HepG2 (cell line): Measurements from ENCODE around the gene THRB. TPM values are rescaled to one million over a fixed set of nuclear protein-coding genes. Genes with fewer than 3 reads are reported as not detected.

Experiments used
- EHMT2 ChIP-seq: fragments of 200-600 bp; sonication (generic); IDR thresholded peaks from 2 replicates; pipeline ENCODE4 v1.7.0; 2017; ENCODE audit warnings: antibody characterized with exemption, low read depth, low read length, borderline replicate concordance
- FOSL1 ChIP-seq: sonication (generic); formaldehyde crosslinking; IDR thresholded peaks from 2 replicates; pipeline ENCODE4 v1.9.0; 2021; ENCODE audit warnings: missing genetic modification reagents, borderline replicate concordance
- HDAC2 ChIP-seq: sonication (generic); formaldehyde crosslinking; IDR thresholded peaks from 2 replicates; pipeline ENCODE4 v1.4.0; 2020; ENCODE audit warnings: missing genetic modification reagents
- HNF4A ChIP-seq: sonication (generic); formaldehyde crosslinking; IDR thresholded peaks from 2 replicates; pipeline ENCODE4 v1.4.0; 2020; ENCODE audit warnings: missing genetic modification reagents
- MED1 ChIP-seq: sonication (generic); formaldehyde crosslinking; IDR thresholded peaks from 2 replicates; pipeline ENCODE4 v1.4.0; 2020; ENCODE audit warnings: missing genetic modification reagents
- NFAT5 ChIP-seq: sonication (generic); formaldehyde crosslinking; IDR thresholded peaks from 2 replicates; pipeline ENCODE4 v1.4.0; 2020; ENCODE audit warnings: missing genetic modification reagents
- NRL ChIP-seq: sonication (generic); formaldehyde crosslinking; IDR thresholded peaks from 2 replicates; pipeline ENCODE4 v1.5.0; 2020; ENCODE audit warnings: missing genetic modification reagents, mild to moderate bottlenecking, moderate library complexity, borderline replicate concordance
- SRY ChIP-seq: sonication (generic); formaldehyde crosslinking; IDR thresholded peaks from 2 replicates; pipeline ENCODE4 v1.8.0; 2022; ENCODE audit warnings: mild to moderate bottlenecking, missing genetic modification reagents
- STAG1 ChIP-seq: sonication (generic); formaldehyde crosslinking; IDR thresholded peaks from 2 replicates; pipeline ENCODE4 v1.4.0; 2020; ENCODE audit warnings: missing genetic modification reagents
- STAT6 ChIP-seq: sonication (generic); formaldehyde crosslinking; IDR thresholded peaks from 2 replicates; pipeline ENCODE4 v1.4.0; 2020; ENCODE audit warnings: missing genetic modification reagents, mild to moderate bottlenecking, borderline replicate concordance
- TARDBP ChIP-seq: sonication (generic); formaldehyde crosslinking; IDR thresholded peaks from 2 replicates; pipeline ENCODE4 v1.8.0; 2022; ENCODE audit warnings: mild to moderate bottlenecking, missing genetic modification reagents
- ZBTB20 ChIP-seq: sonication (generic); formaldehyde crosslinking; IDR thresholded peaks from 2 replicates; pipeline ENCODE4 v1.8.1; 2023; ENCODE audit warnings: missing genetic modification reagents, low read depth, mild to moderate bottlenecking, borderline replicate concordance
- ZBTB46 ChIP-seq: sonication (generic); formaldehyde crosslinking; IDR thresholded peaks from 2 replicates; pipeline ENCODE4 v1.4.0; 2020; ENCODE audit warnings: mild to moderate bottlenecking, missing genetic modification reagents, borderline replicate concordance
- ZNF644 ChIP-seq: IDR thresholded peaks from 2 replicates; pipeline ENCODE4 v1.6.1; 2016; ENCODE audit warnings: low read depth
- ZNF7 ChIP-seq: IDR thresholded peaks from 2 replicates; pipeline ENCODE4 v1.6.1; 2016; ENCODE audit warnings: missing biosample characterization, missing genetic modification reagents
- polyA plus RNA-seq, 8 experiments: library from polyadenylated mRNA; depleted of rRNA in 3 of 8; stranded (reverse) in 7 of 8; unstranded in 1 of 8; fragments of >200 nt; fragmentation: Illumina TruSeq in 4 of 8; extraction: Trizol in 4 of 8; gene quantifications; 2 replicates each; pipeline versions ENCODE4 v1.2.1 to v1.2.3, GENCODE V29; 2011 to 2016; ENCODE audit warnings: low read depth in 4 of 8, missing spikeins in 1 of 8, mixed read lengths in 1 of 8; ENCODE audit not compliant: insufficient read depth in 1 of 8
- total RNA-seq, 5 experiments: library from RNA; depleted of rRNA; stranded (reverse); fragments of >200 nt; fragmentation: Illumina TruSeq; extraction: Trizol; gene quantifications; 2 replicates each; pipeline ENCODE4 v1.2.3, GENCODE V29; 2016; ENCODE audit warnings: low read depth in 1 of 5
- TF ChIP-seq, protein P1 (sequence below): sonication (generic); formaldehyde crosslinking; IDR thresholded peaks from 2 replicates; pipeline ENCODE4 v1.5.0; 2020; ENCODE audit warnings: missing genetic modification reagents
- TF ChIP-seq, protein P2 (sequence below): sonication (generic); formaldehyde crosslinking; IDR thresholded peaks from 2 replicates; pipeline ENCODE4 v1.5.0; 2020; ENCODE audit warnings: mild to moderate bottlenecking, missing genetic modification reagents

Gene THRB
- total and polyA plus RNA-seq, 2 of the 13 experiments (the other 11 are each of a cell fraction or from before 2014, with no cell fraction given) = 4.7 to 22.7 TPM

GRCh38 chr3:24316887-24317383 lies 177.7 kb downstream of the THRB start (continued):
- TF ChIP-seq NFAT5 = no peak
- TF ChIP-seq ZNF644 (CRISPR knock-in tag) = peak; percentile 39; the same call in 1 of the 2 replicates
- TF ChIP-seq, protein P1, sequence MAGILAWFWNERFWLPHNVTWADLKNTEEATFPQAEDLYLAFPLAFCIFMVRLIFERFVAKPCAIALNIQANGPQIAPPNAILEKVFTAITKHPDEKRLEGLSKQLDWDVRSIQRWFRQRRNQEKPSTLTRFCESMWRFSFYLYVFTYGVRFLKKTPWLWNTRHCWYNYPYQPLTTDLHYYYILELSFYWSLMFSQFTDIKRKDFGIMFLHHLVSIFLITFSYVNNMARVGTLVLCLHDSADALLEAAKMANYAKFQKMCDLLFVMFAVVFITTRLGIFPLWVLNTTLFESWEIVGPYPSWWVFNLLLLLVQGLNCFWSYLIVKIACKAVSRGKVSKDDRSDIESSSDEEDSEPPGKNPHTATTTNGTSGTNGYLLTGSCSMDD (CRISPR knock-in tag) = no peak
- peak; percentile 92 for TF ChIP-seq ZNF7 (CRISPR knock-in tag)
- TF ChIP-seq TARDBP (CRISPR knock-in tag) = peak; percentile 44; the same call in 1 of the 2 replicates
- TF ChIP-seq STAT6 (CRISPR knock-in tag) = no peak
- peak; percentile 81 for TF ChIP-seq HNF4A (CRISPR knock-in tag)
- peak; percentile 51 for TF ChIP-seq MED1 (CRISPR knock-in tag)
- no peak for TF ChIP-seq SRY
- peak; percentile 64; the same call in 1 of the 2 replicates for TF ChIP-seq EHMT2
- TF ChIP-seq NRL = no peak
- peak; percentile 74; the same call in 1 of the 2 replicates for TF ChIP-seq ZBTB20 (CRISPR knock-in tag)
- TF ChIP-seq, protein P2, sequence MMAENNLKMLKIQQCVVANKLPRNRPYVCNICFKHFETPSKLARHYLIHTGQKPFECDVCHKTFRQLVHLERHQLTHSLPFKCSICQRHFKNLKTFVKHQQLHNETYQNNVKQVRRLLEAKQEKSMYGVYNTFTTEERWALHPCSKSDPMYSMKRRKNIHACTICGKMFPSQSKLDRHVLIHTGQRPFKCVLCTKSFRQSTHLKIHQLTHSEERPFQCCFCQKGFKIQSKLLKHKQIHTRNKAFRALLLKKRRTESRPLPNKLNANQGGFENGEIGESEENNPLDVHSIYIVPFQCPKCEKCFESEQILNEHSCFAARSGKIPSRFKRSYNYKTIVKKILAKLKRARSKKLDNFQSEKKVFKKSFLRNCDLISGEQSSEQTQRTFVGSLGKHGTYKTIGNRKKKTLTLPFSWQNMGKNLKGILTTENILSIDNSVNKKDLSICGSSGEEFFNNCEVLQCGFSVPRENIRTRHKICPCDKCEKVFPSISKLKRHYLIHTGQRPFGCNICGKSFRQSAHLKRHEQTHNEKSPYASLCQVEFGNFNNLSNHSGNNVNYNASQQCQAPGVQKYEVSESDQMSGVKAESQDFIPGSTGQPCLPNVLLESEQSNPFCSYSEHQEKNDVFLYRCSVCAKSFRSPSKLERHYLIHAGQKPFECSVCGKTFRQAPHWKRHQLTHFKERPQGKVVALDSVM (CRISPR knock-in tag) = no peak
- no peak for TF ChIP-seq STAG1 (CRISPR knock-in tag)
- TF ChIP-seq HDAC2 (CRISPR knock-in tag) = peak; percentile 30; the same call in 1 of the 2 replicates
- TF ChIP-seq FOSL1 (CRISPR knock-in tag) = peak; percentile 88; the same call in 1 of the 2 replicates
- TF ChIP-seq ZBTB46 (CRISPR knock-in tag) = no peak
